T-cell (primary cell): ENCODE results near the gene UHMK1. TPM values are rescaled to one million over a fixed set of nuclear protein-coding genes. Genes with fewer than 3 reads are reported as not detected.
A peak's percentile ranks its signal among the peaks of the same experiment; 100 is the strongest.
"Not testable (repeated sequence)": the region's sequence is repeated elsewhere in the genome, so short reads cannot be mapped to it uniquely, and the experiment has no call there.

Experiments
- ATAC-seq, 4 experiments: fragments of 200-7000 bp in 3 of 4; fragments of 150-1000 bp in 1 of 4; cut with Tn5 transposase; replicated peaks in 1 of 4; 1 replicate in 3 of 4; 2 replicates in 1 of 4; pipeline ENCODE4 v1.10.0; 2021; ENCODE audit warnings: moderate library complexity in 3 of 4, mild to moderate bottlenecking in 2 of 4, moderate number of reproducible peaks in 1 of 4
- CTCF ChIA-PET, 2 donors: fragments of 300-600 bp; sonication (Branson Sonifier 250); formaldehyde crosslinking; loops; one replicate each; lab custom pipeline; 2022; ENCODE audit warnings: antibody characterized with exemption in 2 of 2; lab: Charles Lee
- POLR2A ChIA-PET, 2 donors: fragments of 300-600 bp; sonication (Branson Sonifier 250); formaldehyde crosslinking; loops; one replicate each; lab custom pipeline; 2022; ENCODE audit warnings: antibody characterized with exemption in 2 of 2; lab: Charles Lee
- DNase-seq, 35 experiments: peaks; one replicate each; pipeline versions ENCODE4 v3.0.0 to v3.0.0-alpha.2; 2013 to 2023
- H3K27ac ChIP-seq: one replicate; pipeline ENCODE4 v1.5.1; 2013; ENCODE audit warnings: low read length
- H3K27me3 ChIP-seq, 2 experiments: replicated peaks in 1 of 2; 1 replicate in 1 of 2; 2 replicates in 1 of 2; pipeline versions ENCODE4 v1.6.1 to v1.7.0; 2013; ENCODE audit warnings: low read length in 1 of 2, mixed read lengths in 1 of 2; ENCODE audit not compliant: control insufficient read depth in 2 of 2, insufficient read depth in 2 of 2; ENCODE audit errors: extremely low read depth in 1 of 2
- H3K36me3 ChIP-seq, 2 donors: 1 replicate in 1 of 2; 2 replicates in 1 of 2; pipeline versions ENCODE4 v1.6.1 to v1.7.0; 2013; ENCODE audit warnings: low read length in 1 of 2; ENCODE audit not compliant: control insufficient read depth in 2 of 2, insufficient read depth in 1 of 2; ENCODE audit errors: extremely low read depth in 1 of 2
- H3K4me1 ChIP-seq, 2 experiments: 1 replicate in 1 of 2; 2 replicates in 1 of 2; pipeline versions ENCODE4 v1.6.1 to v1.7.0; 2013; ENCODE audit warnings: low read length in 2 of 2, mixed read lengths in 1 of 2; ENCODE audit not compliant: insufficient read depth in 2 of 2, control insufficient read depth in 1 of 2; ENCODE audit errors: extremely low read depth in 1 of 2
- H3K4me3 ChIP-seq, 2 donors: 1 replicate in 1 of 2; 2 replicates in 1 of 2; pipeline versions ENCODE4 v1.5.1 to v1.7.0; 2013; ENCODE audit warnings: mild to moderate bottlenecking in 2 of 2, low read length in 1 of 2, moderate library complexity in 1 of 2; ENCODE audit not compliant: control insufficient read depth in 1 of 2; ENCODE audit errors: extremely low read depth in 1 of 2
- H3K9me3 ChIP-seq: 2 replicates; pipeline ENCODE4 v1.7.0; 2013
- H3K27ac Mint-ChIP-seq, 2 donors: one replicate each; pipeline ENCODE4 v1.8.0; 2020 to 2021; ENCODE audit warnings: mild to moderate bottlenecking in 2 of 2, mixed read lengths in 2 of 2
- H3K27me3 Mint-ChIP-seq, 2 donors: one replicate each; pipeline ENCODE4 v1.8.0; 2021 to 2022; ENCODE audit warnings: mixed read lengths in 2 of 2
- H3K36me3 Mint-ChIP-seq: one replicate; pipeline ENCODE4 v1.8.0; 2021; ENCODE audit warnings: mixed read lengths
- H3K4me1 Mint-ChIP-seq, 3 donors: one replicate each; pipeline ENCODE4 v1.8.0; 2020 to 2022; ENCODE audit warnings: mixed read lengths in 3 of 3, mild to moderate bottlenecking in 1 of 3
- H3K4me3 Mint-ChIP-seq, 3 donors: one replicate each; pipeline ENCODE4 v1.8.0; 2020 to 2022; ENCODE audit warnings: mild to moderate bottlenecking in 3 of 3, mixed read lengths in 3 of 3, moderate library complexity in 3 of 3
- H3K9me3 Mint-ChIP-seq, 3 donors: one replicate each; pipeline ENCODE4 v1.8.0; 2020 to 2022; ENCODE audit warnings: mixed read lengths in 3 of 3
- WGBS: methylation state at CpG from one replicate; pipeline ENCODE4 v1.1.5; 2013; ENCODE audit warnings: missing lambda C conversion rate; ENCODE audit not compliant: insufficient coverage; 5-methylcytosine and 5-hydroxymethylcytosine counted together
- total RNA-seq, 35 experiments: library from RNA in 6 of 35; stranded (reverse) in 6 of 35; fragments of 120-200 nt in 1 of 35; gene quantifications; one replicate each; pipeline versions ENCODE4 v1.2.1 to v1.2.4 and lab custom pipeline; 2013 to 2026

The UHMK1 gene
- total RNA-seq, 5 donors from 2014 or later (not counting 1 experiment from before 2014, with no cell fraction given), result 55.8 to 65.8 (median 60.0) TPM

- ChIA-PET CTCF (no interaction called here), POLR2A (interaction anchor here in 1 of 2 donors (0.8 kb wide), 1 partner anchor 10 kb away, joined by 4 read pairs; no protein-coding TSS in a partner anchor)
- no peaks in the 10 kb centered on the region for H3K27me3 Mint-ChIP-seq
- H3K9me3 ChIP-seq, result no peaks in the 10 kb centered on the region
- peaks cover 11 to 15% of the 10 kb centered on the region in 2 experiments for H3K4me1 ChIP-seq
- peaks cover 26% of the 10 kb centered on the region for H3K36me3 Mint-ChIP-seq
- H3K9me3 Mint-ChIP-seq, result no peaks in the 10 kb centered on the region
- no peaks in the 10 kb centered on the region for H3K27me3 ChIP-seq
- WGBS, result no CpG with 5 or more reads among the region's 5 CpGs
- ATAC-seq (no peak), DNase-seq (no peak)
- no peaks in the 10 kb centered on the region for H3K36me3 ChIP-seq
- H3K4me3 Mint-ChIP-seq, result no peak overlapping the region
- peaks cover 42 to 48% (median 44%) of the 10 kb centered on the region in 3 donors for H3K4me1 Mint-ChIP-seq
- no peak overlapping the region for H3K27ac ChIP-seq
- H3K4me3 ChIP-seq, result no peak overlapping the region
- H3K27ac Mint-ChIP-seq, result no peak overlapping the region
These were observed 67.2 kb downstream of the UHMK1 start for GRCh38 chr1:162564762-162565218.

- ChIA-PET CTCF (no interaction called here), POLR2A (interaction anchor here in 1 of 2 donors (0.8 kb wide), 1 partner anchor 9 kb away, joined by 4 read pairs; no protein-coding TSS in a partner anchor)
- H3K27ac Mint-ChIP-seq, result no peak overlapping the region
- H3K4me3 Mint-ChIP-seq, result no peak overlapping the region
- Histone ChIP-seq H3K4me3 (no peak overlapping the region), H3K36me3 (no peaks in the 10 kb centered on the region), H3K27ac (no peak overlapping the region), H3K9me3 (no peaks in the 10 kb centered on the region), H3K27me3 (no peaks in the 10 kb centered on the region), H3K4me1 (peaks cover 11 to 15% of the 10 kb centered on the region in 2 experiments)
- no peaks in the 10 kb centered on the region for H3K27me3 Mint-ChIP-seq
- no peak for ATAC-seq
- DNase-seq, result peak in 1 of 35 experiments; percentile 6
- H3K4me1 Mint-ChIP-seq, result peaks cover 38 to 43% (median 42%) of the 10 kb centered on the region in 3 donors
- H3K9me3 Mint-ChIP-seq, result no peaks in the 10 kb centered on the region
- H3K36me3 Mint-ChIP-seq, result peaks cover 28% of the 10 kb centered on the region
These were observed 67.8 kb downstream of the UHMK1 start for GRCh38 chr1:162565460-162565859.

GRCh38 chr1:162566870-162567269 is 69.3 kb downstream of the UHMK1 start:
- Histone ChIP-seq H3K4me3 (no peak overlapping the region), H3K36me3 (no peaks in the 10 kb centered on the region), H3K9me3 (no peaks in the 10 kb centered on the region), H3K27ac (no peak overlapping the region), H3K27me3 (no peaks in the 10 kb centered on the region), H3K4me1 (peaks cover 6 to 7% of the 10 kb centered on the region in 2 experiments)
- peaks cover 28% of the 10 kb centered on the region for H3K36me3 Mint-ChIP-seq
- H3K4me3 Mint-ChIP-seq, result no peak overlapping the region
- DNase-seq, result no peak
- H3K27ac Mint-ChIP-seq, result no peak overlapping the region
- no peak for ATAC-seq
- POLR2A ChIA-PET, result interaction anchor here in 1 of 2 donors (0.5 kb wide), 1 partner anchor 496 kb away, joined by 5 read pairs; no protein-coding TSS in a partner anchor
- no CpG with 5 or more reads among the region's 1 CpG for WGBS
- H3K9me3 Mint-ChIP-seq, result no peaks in the 10 kb centered on the region
- CTCF ChIA-PET, result no interaction called here
- H3K27me3 Mint-ChIP-seq, result no peaks in the 10 kb centered on the region
- H3K4me1 Mint-ChIP-seq, result peaks cover 31 to 43% (median 35%) of the 10 kb centered on the region in 3 donors

- WGBS, result no CpG with 5 or more reads among the region's 4 CpGs
- Histone ChIP-seq H3K36me3 (no peaks in the 10 kb centered on the region), H3K4me1 (no peaks in the 10 kb centered on the region), H3K27ac (no peak overlapping the region), H3K27me3 (no peaks in the 10 kb centered on the region), H3K4me3 (no peak overlapping the region), H3K9me3 (no peaks in the 10 kb centered on the region)
- Mint-ChIP-seq H3K4me3 (no peak overlapping the region), H3K27ac (no peak overlapping the region), H3K36me3 (peaks cover 28% of the 10 kb centered on the region), H3K27me3 (no peaks in the 10 kb centered on the region), H3K4me1 (peaks cover 28 to 34% (median 28%) of the 10 kb centered on the region in 3 donors), H3K9me3 (no peaks in the 10 kb centered on the region)
- ATAC-seq (no peak), DNase-seq (no peak)
- ChIA-PET POLR2A (no interaction called here), CTCF (no interaction called here)
These were observed 71.2 kb downstream of the UHMK1 start for GRCh38 chr1:162568802-162569201.

- no CpG with 5 or more reads among the region's 1 CpG for WGBS
- ChIA-PET CTCF (interaction anchor here in 1 of 2 donors (0.8 kb wide), 1 partner anchor 17 kb away, joined by 3 read pairs; no protein-coding TSS in a partner anchor), POLR2A (no interaction called here)
- Histone ChIP-seq H3K4me1 (no peaks in the 10 kb centered on the region), H3K9me3 (no peaks in the 10 kb centered on the region), H3K27ac (no peak overlapping the region), H3K36me3 (no peaks in the 10 kb centered on the region), H3K27me3 (no peaks in the 10 kb centered on the region), H3K4me3 (no peak overlapping the region)
- Mint-ChIP-seq H3K27ac (no peak overlapping the region), H3K27me3 (no peaks in the 10 kb centered on the region), H3K36me3 (peaks cover 28% of the 10 kb centered on the region), H3K9me3 (no peaks in the 10 kb centered on the region), H3K4me3 (no peak overlapping the region), H3K4me1 (peaks cover 12 to 18% (median 17%) of the 10 kb centered on the region in 3 donors)
- ATAC-seq (no peak), DNase-seq (no peak)
These were observed 73.1 kb downstream of the UHMK1 start for GRCh38 chr1:162570718-162571117.

GRCh38 chr1:162571121-162571520 is 73.5 kb downstream of the UHMK1 start:
- H3K36me3 ChIP-seq, H3K9me3 ChIP-seq, H3K27me3 ChIP-seq, H3K4me3 Mint-ChIP-seq, H3K27ac ChIP-seq, ATAC-seq, H3K9me3 Mint-ChIP-seq, H3K4me1 ChIP-seq, H3K27ac Mint-ChIP-seq, POLR2A ChIA-PET, H3K4me3 ChIP-seq, H3K27me3 Mint-ChIP-seq, DNase-seq: not testable (repeated sequence)
- WGBS, result 100% methylated on average over 2 of the region's 7 CpGs
- H3K36me3 Mint-ChIP-seq, result peaks cover 31% of the 10 kb centered on the region
- CTCF ChIA-PET, result interaction anchor here in 1 of 2 donors (0.8 kb wide), 1 partner anchor 16 kb away, joined by 3 read pairs; no protein-coding TSS in a partner anchor
- H3K4me1 Mint-ChIP-seq, result peaks cover 11 to 18% (median 17%) of the 10 kb centered on the region in 3 donors
